ENCODE measurements around the gene NDST1. TPM values are rescaled to one million over a fixed set of nuclear protein-coding genes. Genes with fewer than 3 reads are reported as not detected.

NDST1 gene
- total RNA-seq, 1 donor from 2014 or later: 423 TPM

DNA sequence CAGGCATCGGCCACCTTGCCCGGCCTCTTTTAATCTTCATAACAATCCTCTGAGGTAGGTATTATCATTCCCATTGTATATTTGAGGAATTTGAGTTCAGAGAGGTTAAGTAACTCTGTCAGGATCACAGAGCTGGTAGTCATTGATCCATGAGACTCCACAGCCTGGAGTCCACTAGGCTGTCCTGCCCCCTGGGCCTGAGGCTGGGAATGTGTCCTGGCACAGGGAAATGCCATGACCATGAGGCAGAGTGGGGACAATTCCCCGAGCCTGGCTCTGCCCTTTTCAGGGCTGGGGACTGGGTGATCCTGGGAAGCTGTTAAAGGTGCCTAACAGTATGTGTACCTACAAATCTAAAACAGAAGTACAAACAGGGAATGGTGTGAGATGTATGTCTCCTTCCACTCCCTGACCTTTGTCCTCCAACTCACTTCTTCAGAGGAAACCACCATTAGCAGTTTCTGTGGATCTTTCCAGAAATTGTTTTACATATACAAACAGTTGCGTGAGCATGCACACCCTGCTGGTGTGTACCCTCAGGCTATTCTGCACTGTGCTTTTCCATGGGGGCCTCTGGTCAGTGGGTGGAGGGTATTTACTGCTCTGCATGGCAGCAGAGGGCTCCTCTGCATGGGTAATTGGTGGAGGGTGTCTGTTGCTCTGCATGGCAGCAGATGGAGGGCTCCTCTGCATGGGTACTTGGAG, 53.8 kb downstream of the NDST1 start:
- no peak for DNase-seq (ENCODE audit: extremely low read depth, low read depth, low spot score)

GRCh38 chr5:150562832-150563231, 54.9 kb downstream of the NDST1 start:
- peak; percentile 67 for DNase-seq (ENCODE audit: extremely low read depth, low read depth, low spot score)

DNA sequence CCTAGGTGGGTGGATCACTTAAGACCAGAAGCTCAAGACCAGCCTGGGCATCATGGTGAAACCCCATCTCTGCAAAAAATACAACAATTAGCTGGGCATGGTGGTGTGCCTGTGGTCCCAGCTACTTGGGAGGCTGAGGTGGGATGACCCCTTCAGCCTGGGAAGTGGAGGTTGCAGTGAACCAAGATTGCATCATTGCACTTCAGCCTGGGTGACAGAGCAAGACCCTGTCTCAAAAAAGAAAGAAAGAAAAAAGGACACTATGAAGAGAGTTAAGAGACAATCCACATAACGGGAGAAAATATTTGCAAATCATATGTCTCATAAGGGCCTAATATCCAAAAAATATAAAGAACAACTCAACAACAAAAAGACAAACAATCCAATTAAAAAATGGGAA, 57.9 kb downstream of the NDST1 start:
- DNase-seq (ENCODE audit: extremely low read depth, low read depth, low spot score): no peak

DNA sequence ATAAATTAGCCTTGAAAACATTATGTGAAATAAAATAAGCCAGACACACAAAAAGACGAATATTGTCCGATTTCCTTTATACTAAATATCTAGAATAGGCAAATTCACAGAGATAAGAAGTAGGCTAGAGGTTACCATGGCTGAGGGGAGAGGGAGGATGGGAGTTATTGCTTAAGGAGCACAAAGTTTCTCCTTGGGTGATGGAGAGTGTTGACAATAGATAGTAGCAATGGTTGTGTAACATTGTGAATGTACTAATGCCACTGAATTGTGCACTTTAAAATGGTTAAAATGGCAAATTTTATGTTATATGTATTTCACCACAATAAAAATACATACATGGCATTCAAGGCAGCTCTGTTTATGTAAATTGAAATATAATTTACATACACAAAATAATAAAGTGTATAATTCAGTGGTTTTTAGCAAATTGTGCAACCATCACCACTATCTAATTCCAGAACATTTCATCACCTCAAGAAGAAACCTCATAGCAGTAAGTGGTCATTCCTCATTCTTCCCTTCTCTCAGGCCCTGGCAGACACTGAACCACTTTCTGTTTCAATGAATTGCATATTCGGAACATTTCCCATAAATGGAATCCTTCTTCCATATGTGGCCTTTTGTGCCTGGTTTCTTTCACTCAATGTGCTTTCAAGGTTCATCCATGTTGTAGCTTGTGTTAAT, 59.2 kb downstream of the NDST1 start:
- DNase-seq (ENCODE audit: extremely low read depth, low read depth, low spot score): no peak

GRCh38 chr5:150568663-150569062, 60.7 kb downstream of the NDST1 start:
- DNase-seq (ENCODE audit: extremely low read depth, low read depth, low spot score): no peak

DNA sequence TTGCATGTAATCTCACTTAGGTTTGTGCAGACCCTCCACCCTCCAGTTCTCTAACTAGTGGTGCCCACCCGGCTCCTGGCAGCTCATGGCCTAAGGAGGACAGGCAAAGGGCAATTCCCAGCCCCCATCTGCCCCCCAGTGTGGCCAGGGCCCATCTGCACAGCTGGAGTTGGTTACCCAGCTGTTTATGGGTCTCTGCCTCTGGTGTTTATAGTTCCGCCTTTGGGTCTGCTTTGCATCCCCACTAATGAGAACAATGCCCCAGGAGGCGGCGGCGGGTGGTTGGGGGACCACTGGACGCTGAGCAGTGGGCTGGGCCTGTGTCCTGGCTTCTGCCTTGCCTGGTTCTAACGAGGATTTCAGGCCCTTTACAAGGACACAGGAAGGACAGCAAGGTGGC, 62.4 kb downstream of the NDST1 start:
- no peak for DNase-seq (ENCODE audit: extremely low read depth, low read depth, low spot score)

- no peak for DNase-seq (ENCODE audit: extremely low read depth, low read depth, low spot score)
Measured at GRCh38 chr5:150571836-150572235, 63.9 kb downstream of the NDST1 start.

- no peak for DNase-seq (ENCODE audit: extremely low read depth, low read depth, low spot score)
Measured at GRCh38 chr5:150573216-150573615, 65.3 kb downstream of the NDST1 start.

DNA sequence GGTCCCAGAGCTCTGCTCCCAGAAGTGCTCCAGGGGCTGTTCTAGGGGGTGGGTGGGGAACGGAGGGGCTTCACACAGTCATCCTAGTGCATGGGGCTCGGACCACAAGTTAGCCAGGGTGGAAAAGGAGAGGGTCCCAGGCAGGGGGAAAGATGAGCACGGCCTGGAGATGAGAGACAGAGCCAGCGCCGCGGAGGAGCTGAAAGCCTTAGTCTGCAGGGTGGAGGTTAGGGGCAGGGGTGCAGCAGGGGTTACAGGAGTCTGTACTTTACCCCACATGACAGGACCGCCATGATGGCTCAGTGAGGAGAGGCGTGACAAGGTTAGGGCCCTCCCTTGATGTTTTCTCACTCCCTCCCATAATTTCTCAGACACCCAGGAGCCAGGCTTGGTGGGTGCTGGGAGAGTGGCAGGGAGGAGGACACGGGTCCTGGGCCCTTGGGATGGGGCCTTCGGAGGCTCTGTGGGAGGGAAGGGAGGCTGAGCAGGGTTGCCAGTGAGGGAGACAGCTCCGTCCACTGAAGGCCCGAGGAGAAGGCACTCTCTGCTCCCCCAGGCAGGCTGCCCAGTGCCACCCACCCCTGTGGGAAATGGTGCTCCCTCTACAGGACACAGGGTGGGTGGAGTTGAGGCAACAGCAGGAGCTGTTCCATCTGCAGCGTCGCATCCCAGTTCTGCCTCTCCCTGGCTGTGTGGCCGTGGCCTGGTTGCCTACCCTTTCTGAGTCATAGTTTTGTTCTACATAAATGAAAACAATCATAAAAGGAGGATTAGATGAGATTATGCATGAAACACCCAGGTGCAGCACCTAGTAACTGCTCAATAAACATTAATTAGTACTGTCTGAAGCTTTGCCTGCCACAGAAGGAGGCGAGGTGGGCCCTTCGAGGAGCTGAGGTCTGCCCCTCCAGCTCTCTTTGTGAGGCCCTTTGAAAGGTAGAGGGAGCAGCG, 66.2 kb downstream of the NDST1 start:
- DNase-seq (ENCODE audit: extremely low read depth, low read depth, low spot score): no peak

GRCh38 chr5:150574818-150575547, 67.1 kb downstream of the NDST1 start:
- no peak for DNase-seq (ENCODE audit: extremely low read depth, low read depth, low spot score)

DNA sequence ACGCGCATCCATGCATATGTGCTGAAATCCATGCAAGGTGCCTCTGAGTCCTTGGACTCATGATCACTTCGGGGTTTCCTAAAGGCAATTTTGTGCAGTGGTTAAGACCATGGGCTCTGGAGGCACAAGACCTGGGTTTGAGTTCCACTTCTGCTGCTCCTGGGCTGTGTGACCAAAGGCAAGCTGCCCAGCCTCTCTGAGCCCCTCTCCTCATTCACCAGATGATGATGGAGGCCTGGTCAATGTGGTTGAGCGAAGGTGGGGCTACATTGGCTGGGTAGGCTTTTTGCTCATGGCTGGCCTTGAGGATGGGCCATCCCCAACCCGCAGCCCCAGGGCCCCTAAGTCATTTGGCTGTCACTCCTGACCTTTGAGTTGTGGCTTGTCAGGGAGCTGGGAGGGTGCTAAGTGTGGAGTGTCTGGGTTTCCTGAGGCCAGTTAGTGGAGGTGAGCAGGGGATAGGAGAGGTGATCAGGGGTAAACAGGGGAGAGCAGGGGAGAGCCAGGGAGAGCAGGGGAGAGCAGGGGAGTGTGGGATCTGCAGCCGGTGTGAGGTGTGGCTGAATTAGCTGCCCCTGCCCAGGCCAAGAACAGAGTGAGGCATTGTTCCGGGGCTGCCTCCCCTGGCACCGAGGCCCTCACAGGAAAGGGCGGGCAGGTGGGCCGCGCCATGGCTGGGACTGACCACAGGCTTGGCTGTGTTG, 68.0 kb downstream of the NDST1 start:
- no peak for DNase-seq (ENCODE audit: extremely low read depth, low read depth, low spot score)

GRCh38 chr5:150576449-150576949, 68.6 kb downstream of the NDST1 start:
- DNase-seq (ENCODE audit: extremely low read depth, low read depth, low spot score): no peak

- DNase-seq (ENCODE audit: extremely low read depth, low read depth, low spot score): no peak
Measured at GRCh38 chr5:150577378-150578139, 69.6 kb downstream of the NDST1 start.

DNA sequence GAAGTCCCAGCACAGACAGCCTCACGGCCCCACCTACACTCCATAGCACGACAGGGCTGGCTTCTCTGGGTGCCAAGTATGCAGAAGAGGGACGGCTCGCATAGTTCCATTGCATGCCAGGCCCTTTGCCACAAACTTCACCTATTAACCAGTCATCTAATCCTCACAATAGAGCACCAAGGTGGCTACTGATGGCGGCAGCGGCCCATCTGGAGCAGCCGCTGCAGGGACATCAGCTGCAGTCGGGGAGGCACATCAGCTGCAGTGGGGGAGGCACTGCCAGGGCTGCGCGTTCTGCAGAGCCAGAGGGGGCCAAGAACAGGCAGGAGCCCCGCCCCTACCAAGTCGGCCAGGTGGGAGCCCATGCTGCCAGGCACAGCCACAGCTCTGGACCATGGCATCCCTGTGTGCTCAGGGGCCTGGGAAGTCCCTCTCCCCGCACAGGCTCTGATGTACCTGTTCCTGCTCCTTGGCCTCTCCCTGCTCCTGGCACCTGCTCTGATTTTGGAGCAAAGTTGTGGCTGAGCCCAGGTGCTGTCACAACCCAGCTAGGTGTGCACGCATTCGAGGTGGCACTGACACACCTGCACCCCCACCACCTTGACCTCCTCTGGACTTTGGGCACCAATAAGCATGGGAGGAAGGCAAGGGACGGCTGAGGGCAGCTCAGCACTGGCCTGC, 71.0 kb downstream of the NDST1 start:
- no peak for DNase-seq (ENCODE audit: extremely low read depth, low read depth, low spot score)

DNA sequence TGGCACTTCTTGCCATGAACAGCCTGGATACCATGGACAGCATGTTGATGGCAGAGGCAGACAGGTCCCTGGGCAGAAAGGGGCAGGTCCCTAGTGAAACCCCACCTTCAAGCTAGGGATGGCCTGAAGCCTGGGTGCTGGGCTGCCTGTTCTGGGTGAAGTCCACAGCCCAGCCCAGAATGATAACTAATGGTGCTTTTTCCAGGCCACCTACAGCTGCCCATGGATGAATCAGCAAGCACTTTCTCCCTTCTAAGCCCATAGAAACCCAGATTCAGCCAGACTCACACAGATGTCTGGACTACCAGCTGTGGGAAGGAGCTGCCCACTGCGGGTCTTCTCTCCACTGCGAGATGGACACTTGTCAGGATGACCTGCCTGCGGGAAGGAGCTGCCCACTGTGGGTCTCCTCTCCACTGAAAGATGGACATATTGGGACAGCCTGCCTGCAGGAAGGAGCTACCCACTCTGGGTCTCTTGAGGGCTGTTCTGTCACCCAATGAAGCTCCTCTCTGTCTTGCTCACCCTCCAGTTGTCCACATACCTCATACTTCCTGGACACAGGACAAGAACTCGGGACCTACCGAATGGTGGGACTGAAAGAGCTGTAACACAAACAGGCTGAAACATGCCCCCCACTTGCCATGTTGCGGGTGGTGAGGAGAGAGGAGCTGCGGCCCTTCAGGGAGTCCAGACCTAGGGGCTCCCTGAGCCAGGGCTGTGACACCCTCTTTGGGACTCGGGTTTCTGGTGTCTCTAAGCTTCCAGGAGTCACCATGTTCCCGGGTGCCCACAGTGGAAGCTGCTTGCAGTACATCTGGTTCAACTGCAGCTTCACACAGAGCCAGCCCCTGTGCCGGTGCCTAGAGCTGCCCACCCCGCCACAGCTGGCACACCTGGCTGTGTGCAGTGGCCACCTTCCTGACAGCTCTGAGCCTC, 71.8 kb downstream of the NDST1 start:
- DNase-seq (ENCODE audit: extremely low read depth, low read depth, low spot score): no peak

- no peak for DNase-seq (ENCODE audit: extremely low read depth, low read depth, low spot score)
Measured at GRCh38 chr5:150580917-150581316, 73.0 kb downstream of the NDST1 start.

Data from glomerular endothelial cell (primary cell).